Liver (tissue), 9 donors: ENCODE data around the gene ESRRB. TPM values are rescaled to one million over a fixed set of nuclear protein-coding genes. Genes with fewer than 3 reads are reported as not detected.

Source experiments
- DNase-seq: peaks from one replicate; pipeline ENCODE4 v3.0.0-alpha.2; 2017; ENCODE audit warnings: low spot score
- H3K27ac ChIP-seq, 2 donors: one replicate each; pipeline ENCODE4 v1.7.0; 2013; ENCODE audit warnings: inconsistent platforms in 2 of 2, low read length in 2 of 2, control low read depth in 1 of 2, low read depth in 1 of 2, mild to moderate bottlenecking in 1 of 2
- H3K27me3 ChIP-seq, 4 donors: one replicate each; pipeline versions ENCODE4 v1.6.1 to v1.7.0; 2013; ENCODE audit warnings: low read length in 3 of 4, inconsistent platforms in 1 of 4, mild to moderate bottlenecking in 1 of 4, moderate library complexity in 1 of 4; ENCODE audit not compliant: control insufficient read depth in 4 of 4, insufficient read depth in 4 of 4
- H3K36me3 ChIP-seq, 4 donors: one replicate each; pipeline versions ENCODE4 v1.6.1 to v1.7.0; 2013; ENCODE audit warnings: low read length in 3 of 4, mild to moderate bottlenecking in 3 of 4, low read depth in 1 of 4, moderate library complexity in 1 of 4; ENCODE audit not compliant: control insufficient read depth in 4 of 4, insufficient read depth in 3 of 4
- H3K4me1 ChIP-seq, 4 donors: one replicate each; pipeline versions ENCODE4 v1.6.1 to v1.7.0; 2013; ENCODE audit warnings: low read length in 3 of 4, mild to moderate bottlenecking in 3 of 4, moderate library complexity in 1 of 4; ENCODE audit not compliant: control insufficient read depth in 4 of 4, insufficient read depth in 4 of 4
- H3K4me3 ChIP-seq, 3 donors: one replicate each; pipeline versions ENCODE4 v1.6.1 to v1.7.0; 2013; ENCODE audit warnings: low read length in 3 of 3, control low read depth in 1 of 3, low read depth in 1 of 3, mild to moderate bottlenecking in 1 of 3
- H3K9ac ChIP-seq, 2 donors: one replicate each; pipeline ENCODE4 v1.7.0; 2013; ENCODE audit warnings: low read length in 2 of 2, mild to moderate bottlenecking in 2 of 2, moderate library complexity in 2 of 2, control low read depth in 1 of 2, low read depth in 1 of 2
- H3K9me3 ChIP-seq, 4 donors: one replicate each; pipeline versions ENCODE4 v1.6.1 to v1.7.0; 2013; ENCODE audit warnings: low read length in 3 of 4; ENCODE audit not compliant: control insufficient read depth in 4 of 4
- EGR1 ChIP-seq, 2 donors: IDR thresholded peaks; 2 replicates each; pipeline ENCODE4 v1.6.1; 2016 to 2018; ENCODE audit warnings: antibody characterized with exemption in 2 of 2, low read depth in 2 of 2
- FOXA1 ChIP-seq: IDR thresholded peaks from 2 replicates; pipeline ENCODE4 v1.6.1; 2016; ENCODE audit warnings: antibody characterized with exemption
- FOXA2 ChIP-seq: IDR thresholded peaks from 2 replicates; pipeline ENCODE4 v1.6.1; 2016; ENCODE audit warnings: antibody characterized with exemption
- GABPA ChIP-seq, 2 donors: IDR thresholded peaks in 1 of 2; conservative IDR thresholded peaks in 1 of 2; 2 replicates each; pipeline ENCODE4 v1.6.1; 2016; ENCODE audit warnings: antibody characterized with exemption in 2 of 2, mild to moderate bottlenecking in 1 of 2, moderate library complexity in 1 of 2
- HNF4A ChIP-seq, 2 donors: conservative IDR thresholded peaks; 2 replicates each; pipeline ENCODE4 v1.6.1; 2016; ENCODE audit warnings: antibody characterized with exemption in 2 of 2, mild to moderate bottlenecking in 2 of 2
- HNF4G ChIP-seq: IDR thresholded peaks from 2 replicates; pipeline ENCODE4 v1.6.1; 2016; ENCODE audit warnings: antibody characterized with exemption
- JUND ChIP-seq, 2 donors: IDR thresholded peaks; 2 replicates each; pipeline ENCODE4 v1.6.1; 2016; ENCODE audit warnings: antibody characterized with exemption in 2 of 2
- NR2F2 ChIP-seq: IDR thresholded peaks from 2 replicates; pipeline ENCODE4 v1.6.1; 2016; ENCODE audit warnings: antibody characterized with exemption
- RAD21 ChIP-seq, 2 donors: IDR thresholded peaks; 2 replicates each; pipeline ENCODE4 v1.6.1; 2016; ENCODE audit warnings: antibody characterized with exemption in 2 of 2, mild to moderate bottlenecking in 2 of 2
- RXRA ChIP-seq, 2 donors: IDR thresholded peaks; 2 replicates each; pipeline ENCODE4 v1.6.1; 2017 to 2018; ENCODE audit warnings: antibody characterized with exemption in 2 of 2, mild to moderate bottlenecking in 1 of 2
- SP1 ChIP-seq: IDR thresholded peaks from 2 replicates; pipeline ENCODE4 v1.6.1; 2018; ENCODE audit warnings: antibody characterized with exemption, mild to moderate bottlenecking
- TAF1 ChIP-seq: conservative IDR thresholded peaks from 2 replicates; pipeline ENCODE4 v1.6.1; 2016; ENCODE audit warnings: antibody characterized with exemption, mild to moderate bottlenecking
- YY1 ChIP-seq: IDR thresholded peaks from 2 replicates; pipeline ENCODE4 v1.6.1; 2016; ENCODE audit warnings: antibody characterized with exemption, mild to moderate bottlenecking
- WGBS: extraction: QIAGEN DNeasy Blood & Tissue Kit; methylation state at CpG from one replicate; pipeline ENCODE4 v1.1.7; 2013; 5-methylcytosine and 5-hydroxymethylcytosine counted together
- polyA plus RNA-seq, 2 donors: library from polyadenylated mRNA; stranded (reverse) in 1 of 2; unstranded in 1 of 2; fragments of 200-250 nt in 1 of 2; fragments of >200 nt in 1 of 2; fragmentation: Nextera tagmentation in 1 of 2; extraction: Ambion mirVana in 1 of 2; gene quantifications; one replicate each; pipeline versions ENCODE4 v1.2.1 to v1.2.3, GENCODE V29; 2013 to 2015
- total RNA-seq, 2 donors: library from RNA; depleted of rRNA; stranded (reverse); fragments of >200 nt; gene quantifications; one replicate each; pipeline ENCODE4 v1.2.3, GENCODE V29; 2014
- TF ChIP-seq, protein P1 (sequence below): IDR thresholded peaks from 2 replicates; pipeline ENCODE4 v1.6.1; 2016; ENCODE audit warnings: antibody characterized with exemption, mild to moderate bottlenecking
- TF ChIP-seq, protein P2 (sequence below): IDR thresholded peaks from 2 replicates; pipeline ENCODE4 v1.6.1; 2016; ENCODE audit warnings: antibody characterized with exemption
- TF ChIP-seq, protein P3 (sequence below): IDR thresholded peaks from 2 replicates; pipeline ENCODE4 v1.6.1; 2016; ENCODE audit warnings: antibody characterized with exemption
- donor health status: healthy.
- donor health status: healthy.
- donor health status: healthy.
- donor health status: healthy.
- donor health status: healthy.

The ESRRB gene
- total and polyA plus RNA-seq, 4 donors = 0.08 to 0.21 (median 0.11) TPM

DNA sequence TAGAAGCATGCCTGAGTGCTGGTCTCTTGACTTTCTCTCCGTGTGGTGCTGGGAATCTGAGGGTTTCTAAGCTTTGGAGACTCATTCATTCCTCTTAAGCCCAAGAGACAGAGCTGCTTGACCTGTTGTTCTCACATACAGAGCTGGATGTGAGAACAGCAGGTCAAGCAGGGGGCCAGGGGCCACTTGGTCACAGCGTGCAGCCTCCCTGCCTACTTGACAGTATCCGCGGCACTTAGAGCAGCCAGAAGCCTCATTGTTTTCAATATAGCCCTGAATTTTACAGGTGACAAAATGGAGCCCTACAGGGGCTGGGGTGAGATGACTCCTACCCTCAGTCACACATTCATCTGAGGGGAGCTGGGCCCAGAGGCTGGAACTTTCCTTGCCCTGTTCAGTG, 88.9 kb downstream of the ESRRB start:
- Histone ChIP-seq H3K36me3 (no peaks in the 10 kb centered on the region), H3K9ac (no peak overlapping the region), H3K9me3 (no peaks in the 10 kb centered on the region), H3K4me3 (no peak overlapping the region), H3K4me1 (no peaks in the 10 kb centered on the region), H3K27me3 (no peaks in the 10 kb centered on the region), H3K27ac (no peak overlapping the region)
- TF ChIP-seq HNF4A (conservative IDR thresholded peaks at IDR 0.05) (no peak), FOXA2 (no peak), HNF4G (no peak), SP1 (no peak), EGR1 (IDR thresholded peaks at IDR 0.05; ENCODE audit: low read depth in 2 of 2) (no peak), FOXA1 (no peak), NR2F2 (no peak), GABPA (IDR thresholded peaks at IDR 0.05 in 1 of 2, conservative IDR thresholded peaks at IDR 0.05 in 1 of 2) (no peak), RAD21 (IDR thresholded peaks at IDR 0.05) (no peak)
- TF ChIP-seq, protein P1, sequence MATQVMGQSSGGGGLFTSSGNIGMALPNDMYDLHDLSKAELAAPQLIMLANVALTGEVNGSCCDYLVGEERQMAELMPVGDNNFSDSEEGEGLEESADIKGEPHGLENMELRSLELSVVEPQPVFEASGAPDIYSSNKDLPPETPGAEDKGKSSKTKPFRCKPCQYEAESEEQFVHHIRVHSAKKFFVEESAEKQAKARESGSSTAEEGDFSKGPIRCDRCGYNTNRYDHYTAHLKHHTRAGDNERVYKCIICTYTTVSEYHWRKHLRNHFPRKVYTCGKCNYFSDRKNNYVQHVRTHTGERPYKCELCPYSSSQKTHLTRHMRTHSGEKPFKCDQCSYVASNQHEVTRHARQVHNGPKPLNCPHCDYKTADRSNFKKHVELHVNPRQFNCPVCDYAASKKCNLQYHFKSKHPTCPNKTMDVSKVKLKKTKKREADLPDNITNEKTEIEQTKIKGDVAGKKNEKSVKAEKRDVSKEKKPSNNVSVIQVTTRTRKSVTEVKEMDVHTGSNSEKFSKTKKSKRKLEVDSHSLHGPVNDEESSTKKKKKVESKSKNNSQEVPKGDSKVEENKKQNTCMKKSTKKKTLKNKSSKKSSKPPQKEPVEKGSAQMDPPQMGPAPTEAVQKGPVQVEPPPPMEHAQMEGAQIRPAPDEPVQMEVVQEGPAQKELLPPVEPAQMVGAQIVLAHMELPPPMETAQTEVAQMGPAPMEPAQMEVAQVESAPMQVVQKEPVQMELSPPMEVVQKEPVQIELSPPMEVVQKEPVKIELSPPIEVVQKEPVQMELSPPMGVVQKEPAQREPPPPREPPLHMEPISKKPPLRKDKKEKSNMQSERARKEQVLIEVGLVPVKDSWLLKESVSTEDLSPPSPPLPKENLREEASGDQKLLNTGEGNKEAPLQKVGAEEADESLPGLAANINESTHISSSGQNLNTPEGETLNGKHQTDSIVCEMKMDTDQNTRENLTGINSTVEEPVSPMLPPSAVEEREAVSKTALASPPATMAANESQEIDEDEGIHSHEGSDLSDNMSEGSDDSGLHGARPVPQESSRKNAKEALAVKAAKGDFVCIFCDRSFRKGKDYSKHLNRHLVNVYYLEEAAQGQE = no peak
- TF ChIP-seq, protein P2, sequence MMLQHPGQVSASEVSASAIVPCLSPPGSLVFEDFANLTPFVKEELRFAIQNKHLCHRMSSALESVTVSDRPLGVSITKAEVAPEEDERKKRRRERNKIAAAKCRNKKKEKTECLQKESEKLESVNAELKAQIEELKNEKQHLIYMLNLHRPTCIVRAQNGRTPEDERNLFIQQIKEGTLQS = no peak
- WGBS = 80% methylated on average over 4 of the region's 4 CpGs
- DNase-seq = no peak

DNA sequence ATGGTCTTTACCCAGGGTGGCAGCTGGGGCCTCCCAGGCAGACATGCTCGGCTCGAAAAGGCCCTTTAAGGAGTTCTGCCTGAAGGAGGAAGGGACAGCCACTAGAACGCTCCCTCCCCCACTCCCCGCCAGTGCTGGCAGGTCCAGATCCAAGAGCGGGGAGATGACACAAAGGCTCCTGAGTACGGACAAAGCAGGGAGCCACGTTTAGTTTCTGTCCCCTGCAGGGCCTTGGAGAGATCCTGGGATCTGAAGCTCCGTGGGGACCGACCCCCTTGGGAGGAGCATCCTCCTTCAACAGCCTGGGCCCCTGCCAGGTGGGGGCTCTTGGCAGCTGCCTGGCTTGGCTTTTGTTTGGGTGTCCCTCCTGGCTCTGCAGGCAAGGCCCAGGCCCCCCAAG, 89.7 kb downstream of the ESRRB start:
- Histone ChIP-seq H3K27me3 (no peaks in the 10 kb centered on the region), H3K4me1 (no peaks in the 10 kb centered on the region), H3K4me3 (no peak overlapping the region), H3K9ac (no peak overlapping the region), H3K9me3 (no peaks in the 10 kb centered on the region), H3K36me3 (no peaks in the 10 kb centered on the region), H3K27ac (no peak overlapping the region)
- DNase-seq = no peak
- no peak for TF ChIP-seq FOXA2
- TF ChIP-seq JUND (IDR thresholded peaks at IDR 0.05) = no peak
- TF ChIP-seq RXRA (IDR thresholded peaks at IDR 0.05) = no peak
- no peak for TF ChIP-seq YY1
- no peak for TF ChIP-seq HNF4A (conservative IDR thresholded peaks at IDR 0.05)
- no peak for TF ChIP-seq TAF1
- TF ChIP-seq EGR1 (IDR thresholded peaks at IDR 0.05; ENCODE audit: low read depth in 2 of 2) = no peak
- no peak for TF ChIP-seq SP1
- TF ChIP-seq, protein P1 = no peak
- TF ChIP-seq GABPA (IDR thresholded peaks at IDR 0.05 in 1 of 2, conservative IDR thresholded peaks at IDR 0.05 in 1 of 2) = no peak
- TF ChIP-seq, protein P2 = no peak
- TF ChIP-seq RAD21 (IDR thresholded peaks at IDR 0.05) = no peak
- TF ChIP-seq HNF4G = no peak
- TF ChIP-seq, protein P3, sequence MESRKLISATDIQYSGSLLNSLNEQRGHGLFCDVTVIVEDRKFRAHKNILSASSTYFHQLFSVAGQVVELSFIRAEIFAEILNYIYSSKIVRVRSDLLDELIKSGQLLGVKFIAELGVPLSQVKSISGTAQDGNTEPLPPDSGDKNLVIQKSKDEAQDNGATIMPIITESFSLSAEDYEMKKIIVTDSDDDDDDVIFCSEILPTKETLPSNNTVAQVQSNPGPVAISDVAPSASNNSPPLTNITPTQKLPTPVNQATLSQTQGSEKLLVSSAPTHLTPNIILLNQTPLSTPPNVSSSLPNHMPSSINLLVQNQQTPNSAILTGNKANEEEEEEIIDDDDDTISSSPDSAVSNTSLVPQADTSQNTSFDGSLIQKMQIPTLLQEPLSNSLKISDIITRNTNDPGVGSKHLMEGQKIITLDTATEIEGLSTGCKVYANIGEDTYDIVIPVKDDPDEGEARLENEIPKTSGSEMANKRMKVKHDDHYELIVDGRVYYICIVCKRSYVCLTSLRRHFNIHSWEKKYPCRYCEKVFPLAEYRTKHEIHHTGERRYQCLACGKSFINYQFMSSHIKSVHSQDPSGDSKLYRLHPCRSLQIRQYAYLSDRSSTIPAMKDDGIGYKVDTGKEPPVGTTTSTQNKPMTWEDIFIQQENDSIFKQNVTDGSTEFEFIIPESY = no peak
- no peak for TF ChIP-seq NR2F2
- 66% methylated on average over 9 of the region's 9 CpGs for WGBS
